HepG2 (cell line): ENCODE results near the gene RNF125.

Experiments used
- CBX5 ChIP-seq: sonication (generic); formaldehyde crosslinking; IDR thresholded peaks from 2 replicates; pipeline ENCODE4 v1.4.0; 2020; ENCODE audit warnings: missing genetic modification reagents, borderline replicate concordance
- JUND ChIP-seq: sonication (generic); formaldehyde crosslinking; IDR thresholded peaks from 2 replicates; pipeline ENCODE4 v1.8.0; 2022; ENCODE audit warnings: mild to moderate bottlenecking, missing genetic modification reagents
- RNF2 ChIP-seq: fragments of 450-650 bp; conservative IDR thresholded peaks from 2 replicates; pipeline ENCODE4 v1.6.1; 2016; ENCODE audit warnings: low read depth
- ZFP1 ChIP-seq: IDR thresholded peaks from 2 replicates; pipeline ENCODE4 v1.6.1; 2016
- ZFY ChIP-seq: sonication (generic); formaldehyde crosslinking; IDR thresholded peaks from 2 replicates; pipeline ENCODE4 v1.4.0; 2020; ENCODE audit warnings: missing genetic modification reagents
- TF ChIP-seq, protein P1 (sequence below): sonication (generic); formaldehyde crosslinking; IDR thresholded peaks from 2 replicates; pipeline ENCODE4 v1.5.0; 2020; ENCODE audit warnings: mild to moderate bottlenecking, missing genetic modification reagents, moderate library complexity
- TF ChIP-seq, protein P2 (sequence below): sonication (generic); formaldehyde crosslinking; IDR thresholded peaks from 2 replicates; pipeline ENCODE4 v1.5.0; 2020; ENCODE audit warnings: mild to moderate bottlenecking, missing genetic modification reagents, borderline replicate concordance

DNA sequence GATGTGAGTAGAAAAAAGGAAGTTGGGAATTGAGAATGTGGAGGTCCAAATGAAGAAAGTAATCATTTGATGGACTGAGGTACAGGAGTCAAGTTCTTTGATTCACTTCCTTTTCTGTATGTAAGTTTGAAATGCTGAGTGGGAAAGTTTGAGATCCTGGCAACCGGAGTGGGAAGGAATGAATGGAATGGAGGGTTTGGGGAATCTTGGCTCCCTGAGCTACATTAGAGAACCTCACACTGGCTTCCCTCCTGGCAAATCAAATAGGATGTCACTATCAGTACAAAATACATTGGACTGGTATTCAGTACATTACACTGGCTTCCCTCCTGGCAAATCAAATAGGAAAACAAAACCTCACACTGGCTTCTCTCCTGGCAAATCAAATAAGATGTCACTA lies 63.3 kb downstream of the RNF125 start:
- TF ChIP-seq, protein P1, sequence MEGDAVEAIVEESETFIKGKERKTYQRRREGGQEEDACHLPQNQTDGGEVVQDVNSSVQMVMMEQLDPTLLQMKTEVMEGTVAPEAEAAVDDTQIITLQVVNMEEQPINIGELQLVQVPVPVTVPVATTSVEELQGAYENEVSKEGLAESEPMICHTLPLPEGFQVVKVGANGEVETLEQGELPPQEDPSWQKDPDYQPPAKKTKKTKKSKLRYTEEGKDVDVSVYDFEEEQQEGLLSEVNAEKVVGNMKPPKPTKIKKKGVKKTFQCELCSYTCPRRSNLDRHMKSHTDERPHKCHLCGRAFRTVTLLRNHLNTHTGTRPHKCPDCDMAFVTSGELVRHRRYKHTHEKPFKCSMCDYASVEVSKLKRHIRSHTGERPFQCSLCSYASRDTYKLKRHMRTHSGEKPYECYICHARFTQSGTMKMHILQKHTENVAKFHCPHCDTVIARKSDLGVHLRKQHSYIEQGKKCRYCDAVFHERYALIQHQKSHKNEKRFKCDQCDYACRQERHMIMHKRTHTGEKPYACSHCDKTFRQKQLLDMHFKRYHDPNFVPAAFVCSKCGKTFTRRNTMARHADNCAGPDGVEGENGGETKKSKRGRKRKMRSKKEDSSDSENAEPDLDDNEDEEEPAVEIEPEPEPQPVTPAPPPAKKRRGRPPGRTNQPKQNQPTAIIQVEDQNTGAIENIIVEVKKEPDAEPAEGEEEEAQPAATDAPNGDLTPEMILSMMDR (CRISPR knock-in tag): no peak
- TF ChIP-seq ZFP1 (no peak), JUND (CRISPR knock-in tag) (no peak), CBX5 (no peak), ZFY (CRISPR knock-in tag) (no peak), RNF2 (no peak)
- TF ChIP-seq, protein P2, sequence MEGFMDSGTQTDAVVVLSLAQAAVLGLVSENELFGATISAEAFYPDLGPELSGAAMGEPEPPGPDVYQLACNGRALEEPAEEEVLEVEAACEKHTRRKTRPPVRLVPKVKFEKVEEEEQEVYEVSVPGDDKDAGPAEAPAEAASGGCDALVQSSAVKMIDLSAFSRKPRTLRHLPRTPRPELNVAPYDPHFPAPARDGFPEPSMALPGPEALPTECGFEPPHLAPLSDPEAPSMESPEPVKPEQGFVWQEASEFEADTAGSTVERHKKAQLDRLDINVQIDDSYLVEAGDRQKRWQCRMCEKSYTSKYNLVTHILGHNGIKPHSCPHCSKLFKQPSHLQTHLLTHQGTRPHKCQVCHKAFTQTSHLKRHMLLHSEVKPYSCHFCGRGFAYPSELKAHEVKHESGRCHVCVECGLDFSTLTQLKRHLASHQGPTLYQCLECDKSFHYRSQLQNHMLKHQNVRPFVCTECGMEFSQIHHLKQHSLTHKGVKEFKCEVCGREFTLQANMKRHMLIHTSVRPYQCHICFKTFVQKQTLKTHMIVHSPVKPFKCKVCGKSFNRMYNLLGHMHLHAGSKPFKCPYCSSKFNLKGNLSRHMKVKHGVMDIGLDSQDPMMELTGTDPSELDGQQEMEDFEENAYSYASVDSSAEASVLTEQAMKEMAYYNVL (CRISPR knock-in tag): no peak
